Measurements from ENCODE around the gene GJC3.
"Not testable (repeated sequence)": the region's sequence is repeated elsewhere in the genome, so short reads cannot be mapped to it uniquely, and the experiment has no call there.

Gene GJC3, protein sequence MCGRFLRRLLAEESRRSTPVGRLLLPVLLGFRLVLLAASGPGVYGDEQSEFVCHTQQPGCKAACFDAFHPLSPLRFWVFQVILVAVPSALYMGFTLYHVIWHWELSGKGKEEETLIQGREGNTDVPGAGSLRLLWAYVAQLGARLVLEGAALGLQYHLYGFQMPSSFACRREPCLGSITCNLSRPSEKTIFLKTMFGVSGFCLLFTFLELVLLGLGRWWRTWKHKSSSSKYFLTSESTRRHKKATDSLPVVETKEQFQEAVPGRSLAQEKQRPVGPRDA

DNA sequence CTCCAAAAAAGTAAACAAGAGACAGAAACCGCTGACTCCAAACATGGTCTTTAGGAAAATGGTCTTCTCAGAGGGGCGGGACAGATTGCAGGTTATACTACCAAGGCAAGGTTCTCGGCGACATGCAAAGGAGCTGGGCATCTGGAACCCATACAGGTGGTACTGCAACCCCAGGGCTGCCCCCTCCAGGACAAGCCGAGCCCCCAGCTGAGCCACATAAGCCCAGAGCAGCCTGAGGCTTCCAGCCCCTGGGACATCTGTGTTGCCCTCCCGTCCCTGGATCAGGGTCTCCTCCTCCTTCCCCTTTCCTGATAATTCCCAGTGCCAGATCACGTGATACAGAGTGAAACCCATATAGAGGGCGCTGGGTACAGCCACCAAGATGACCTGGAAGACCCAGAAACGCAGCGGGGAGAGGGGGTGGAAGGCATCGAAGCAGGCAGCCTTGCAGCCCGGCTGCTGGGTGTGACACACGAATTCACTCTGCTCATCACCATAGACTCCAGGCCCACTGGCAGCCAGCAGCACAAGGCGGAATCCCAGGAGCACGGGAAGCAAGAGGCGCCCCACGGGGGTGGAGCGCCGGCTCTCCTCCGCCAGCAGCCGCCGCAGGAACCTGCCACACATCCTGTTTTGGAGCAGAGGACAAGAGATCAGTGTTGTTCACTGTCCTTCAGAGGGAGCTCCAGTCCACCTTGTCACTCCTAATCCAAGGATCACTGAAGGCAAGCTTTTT is at the start of gene GJC3:
Gene GJC3 (minus strand): TSS at position 627 of the 736 bp plus-strand sequence. CDS start 0 bp downstream, at position 627.
- in situ Hi-C loops (cut with MboI; ENCODE audit: low sequenced_read_pairs), result no loop called here

DNA sequence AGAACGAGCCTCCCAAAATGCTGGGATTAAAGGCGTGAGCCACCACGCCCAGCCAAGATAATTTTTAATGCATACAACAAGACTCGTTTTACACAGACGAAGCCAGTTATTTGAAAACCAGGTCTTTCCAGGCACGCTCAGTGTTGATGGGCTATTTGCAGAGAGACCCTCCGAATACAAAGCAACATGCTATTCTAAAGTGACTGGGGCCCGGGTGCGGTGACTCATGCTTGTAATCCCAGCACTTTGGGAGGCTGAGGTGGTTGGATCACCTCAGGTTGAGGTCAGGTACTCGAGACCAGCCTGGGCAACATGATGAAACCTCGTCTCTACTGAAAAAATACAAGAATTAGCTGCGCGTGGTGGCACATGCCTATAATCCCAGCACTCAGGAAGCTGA is 47.2 kb upstream of the GJC3 start:
- in situ Hi-C loops (cut with MboI; ENCODE audit: low sequenced_read_pairs), result no loop called here

DNA sequence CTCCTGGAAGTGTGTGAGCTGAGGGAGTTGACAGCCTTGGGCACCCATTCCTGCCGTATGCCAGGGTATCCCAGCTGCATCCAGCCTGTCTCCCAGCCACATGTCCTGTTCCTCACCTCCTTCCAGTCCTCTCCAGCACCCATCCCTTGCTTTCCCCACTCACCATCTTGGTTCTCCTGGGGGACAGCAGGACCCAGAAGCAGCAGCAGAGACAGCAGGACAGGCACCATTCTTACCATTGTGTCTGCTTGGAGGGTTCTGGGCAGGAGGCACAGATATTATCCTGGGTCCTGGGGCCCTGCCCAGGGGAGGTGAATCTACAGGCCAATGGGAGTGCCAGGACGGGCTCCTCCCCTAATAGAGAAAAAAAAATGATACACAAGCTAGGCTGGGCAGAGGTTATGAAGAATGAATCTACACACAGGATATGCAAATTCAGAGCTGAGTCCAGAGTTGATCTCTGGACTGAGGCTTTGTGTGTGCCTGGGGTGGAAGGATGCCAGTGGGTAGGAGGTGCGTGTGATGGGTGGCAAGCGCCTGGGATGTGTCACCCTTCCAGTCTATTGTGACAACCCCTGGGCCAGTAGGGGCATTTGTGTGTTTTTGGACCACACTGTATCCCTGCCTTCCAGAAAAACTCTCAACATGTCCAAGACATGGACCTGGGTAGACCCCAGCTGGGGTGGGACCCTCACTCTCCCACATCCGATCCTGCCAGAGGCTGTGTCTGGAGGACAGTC is 46.5 kb upstream of the GJC3 start, which contains the start of gene AZGP1:
Gene AZGP1 (minus strand): TSS at position 250 of the 740 bp plus-strand sequence. CDS start 11 bp downstream, at position 239.
- in situ Hi-C loops (cut with MboI; ENCODE audit: low sequenced_read_pairs), result no loop called here

DNA sequence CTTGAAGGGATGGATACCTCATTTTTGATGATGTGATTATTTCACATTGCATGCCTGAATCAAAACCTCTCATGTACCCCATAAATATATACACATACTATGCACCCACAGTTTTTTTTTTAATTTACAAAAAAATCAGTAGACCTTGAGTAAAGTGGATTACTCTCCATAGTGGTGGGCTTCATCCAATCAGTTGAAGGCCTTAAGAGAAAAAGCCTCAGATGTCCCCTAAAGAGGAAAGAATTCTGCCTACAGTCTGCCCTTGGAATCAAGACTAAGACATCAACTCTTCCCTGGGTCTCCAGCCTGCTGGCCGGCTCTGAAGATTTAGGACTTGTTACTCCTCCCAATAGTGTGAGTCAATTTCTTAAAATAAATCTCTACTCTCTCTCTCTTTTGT is 45.3 kb upstream of the GJC3 start:
- in situ Hi-C loops (cut with MboI; ENCODE audit: low sequenced_read_pairs), result no loop called here

DNA sequence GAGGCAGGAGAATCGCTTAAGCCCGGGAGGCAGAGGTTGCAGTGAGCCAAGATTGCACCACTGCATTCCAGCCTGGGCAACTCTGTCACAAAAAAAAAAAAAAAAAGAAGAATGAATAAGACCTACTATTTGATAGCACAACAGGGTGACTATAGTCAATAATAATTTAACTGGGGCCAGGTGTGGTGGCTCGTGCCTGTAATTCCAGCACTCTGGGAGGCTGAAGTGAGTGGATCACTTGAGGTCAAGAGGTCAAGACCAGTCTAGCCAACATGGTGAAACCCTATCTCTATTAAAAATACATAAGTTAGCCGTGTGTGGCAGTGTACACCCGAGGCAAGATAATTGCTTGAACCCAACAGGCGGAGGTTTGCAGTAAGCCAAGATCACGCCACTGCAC is 44.4 kb upstream of the GJC3 start:
- in situ Hi-C loops (cut with MboI; ENCODE audit: low sequenced_read_pairs), result not testable (repeated sequence)

DNA sequence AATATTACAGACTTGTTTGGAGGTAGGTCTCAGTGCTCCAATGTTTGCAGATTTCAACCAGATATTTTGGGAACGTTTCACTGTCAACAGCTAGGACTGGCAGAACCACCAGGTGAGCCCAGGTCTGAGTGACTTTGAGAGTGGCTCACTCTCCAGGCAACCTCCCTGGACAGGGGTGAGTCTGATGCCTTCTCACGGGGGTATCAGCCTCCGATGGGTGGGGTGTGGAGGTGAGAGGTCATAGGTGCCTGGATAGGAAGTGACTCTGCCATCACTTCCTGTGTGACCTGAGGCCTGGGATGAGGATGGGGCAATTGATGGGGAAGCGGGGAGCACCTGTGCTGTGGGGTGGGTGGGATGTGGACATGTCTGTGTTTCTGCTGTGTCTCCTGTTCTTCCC is 41.8 kb upstream of the GJC3 start:
- in situ Hi-C loops (cut with MboI; ENCODE audit: low sequenced_read_pairs), result no loop called here

DNA sequence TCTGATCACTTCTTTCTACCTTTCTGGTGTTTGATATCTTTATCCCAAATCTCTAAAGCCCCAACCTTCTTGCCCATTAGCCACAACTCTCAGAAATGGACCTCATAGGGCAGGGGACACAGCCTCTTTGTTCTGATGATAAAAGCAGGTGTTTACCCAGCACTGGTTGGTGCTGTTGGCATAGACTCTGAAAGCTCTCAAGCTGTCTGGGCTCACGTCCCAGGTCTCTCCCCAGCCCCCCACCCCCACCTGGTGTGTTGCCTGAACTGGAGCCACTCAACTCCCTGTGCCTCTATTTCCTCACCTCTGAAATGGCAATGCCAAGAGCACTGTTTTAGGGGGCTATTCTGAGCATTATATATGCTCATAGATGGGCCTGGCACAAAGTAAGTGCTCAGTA is 40.4 kb upstream of the GJC3 start:
- in situ Hi-C loops (cut with MboI; ENCODE audit: low sequenced_read_pairs), result not testable (repeated sequence)

DNA sequence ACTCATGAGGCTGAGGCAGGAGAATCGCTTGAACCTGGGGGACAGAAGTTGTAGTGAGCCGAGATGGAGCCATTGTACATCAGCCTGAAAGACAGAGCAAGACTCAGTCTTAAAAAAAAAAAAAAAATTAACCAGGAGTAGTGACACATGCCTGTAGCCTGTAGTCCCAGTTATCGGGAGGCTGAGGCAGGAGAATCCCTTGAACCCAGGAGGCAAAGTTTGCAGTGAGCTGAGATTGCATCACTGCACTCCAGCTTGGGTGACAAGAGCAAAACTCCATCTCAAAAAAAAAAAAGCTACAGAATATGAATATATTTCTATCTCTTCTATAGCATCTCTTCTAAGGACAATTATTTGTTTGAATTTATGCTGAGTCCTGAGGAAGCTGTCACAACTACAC is 39.9 kb upstream of the GJC3 start:
- in situ Hi-C loops (cut with MboI; ENCODE audit: low sequenced_read_pairs), result no loop called here

DNA sequence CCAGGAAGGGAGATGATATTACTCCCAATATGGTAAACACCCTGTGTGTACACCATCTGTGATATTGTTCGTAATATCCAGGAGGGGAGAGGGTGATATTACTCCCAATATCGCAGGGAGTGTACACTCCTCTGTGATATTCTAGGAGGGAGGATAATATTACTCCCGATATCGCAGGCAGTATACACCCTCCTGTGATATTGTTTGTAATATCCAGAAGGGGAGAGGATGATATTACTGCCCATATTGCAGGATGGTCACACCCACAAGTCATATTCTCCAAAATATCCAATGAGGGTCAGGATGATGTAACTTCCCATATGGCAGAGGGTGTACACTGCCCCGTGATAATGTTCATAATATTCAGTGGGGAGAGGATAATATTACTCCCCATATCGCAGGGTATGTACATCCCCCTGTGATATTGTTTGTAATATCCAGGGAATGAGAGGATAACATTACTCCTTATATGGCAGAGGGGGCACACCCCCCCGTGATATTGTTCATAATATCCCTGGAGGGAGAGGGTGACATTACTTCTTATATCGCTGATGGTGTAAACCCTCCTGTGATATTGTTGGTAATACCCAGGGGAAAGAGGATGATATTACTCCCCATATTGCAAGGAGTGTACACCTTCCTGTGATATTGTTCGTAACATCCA is 29.3 kb upstream of the GJC3 start:
- in situ Hi-C loops (cut with MboI; ENCODE audit: low sequenced_read_pairs), result no loop called here

DNA sequence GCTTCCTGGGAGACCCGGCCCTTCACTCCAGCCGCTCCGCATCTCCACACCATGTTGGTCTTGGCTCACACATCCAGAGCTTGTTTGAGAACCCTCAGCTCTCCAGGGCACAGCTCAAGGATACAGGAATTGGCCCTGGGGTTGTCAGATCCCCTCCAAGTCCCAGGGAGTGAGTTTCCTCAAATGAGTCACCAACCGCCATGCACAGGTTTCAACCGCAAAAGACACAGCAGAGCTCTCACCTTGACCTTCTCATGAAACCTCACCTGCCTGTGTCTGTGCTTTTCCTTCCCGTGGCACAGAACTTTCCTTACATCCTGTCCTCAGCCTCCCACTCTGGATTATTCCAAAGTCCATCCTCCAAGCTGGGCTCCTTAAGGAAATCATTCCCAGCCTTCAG is 25.8 kb upstream of the GJC3 start:
- in situ Hi-C loops (cut with MboI; ENCODE audit: low sequenced_read_pairs), result no loop called here

DNA sequence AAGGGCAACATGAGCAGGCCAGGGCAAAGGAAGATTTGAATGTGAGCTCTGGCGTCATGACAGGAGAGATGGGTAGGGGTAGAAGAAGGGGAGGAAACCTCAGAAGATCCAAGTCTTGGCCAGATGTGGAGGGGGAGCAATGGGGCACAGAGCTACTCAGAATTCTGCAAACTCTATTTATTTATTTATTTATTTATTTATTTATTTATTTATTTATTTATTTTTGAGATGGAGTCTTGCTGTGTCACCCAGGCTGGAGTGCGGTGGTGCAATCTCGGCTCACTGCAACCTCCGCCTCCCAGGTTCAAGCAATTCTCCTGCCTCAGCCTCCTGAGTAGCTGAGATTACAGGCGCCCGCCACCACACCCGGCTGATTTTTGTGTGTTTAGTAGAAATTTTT is 25.2 kb upstream of the GJC3 start:
- in situ Hi-C loops (cut with MboI; ENCODE audit: low sequenced_read_pairs), result not testable (repeated sequence)

DNA sequence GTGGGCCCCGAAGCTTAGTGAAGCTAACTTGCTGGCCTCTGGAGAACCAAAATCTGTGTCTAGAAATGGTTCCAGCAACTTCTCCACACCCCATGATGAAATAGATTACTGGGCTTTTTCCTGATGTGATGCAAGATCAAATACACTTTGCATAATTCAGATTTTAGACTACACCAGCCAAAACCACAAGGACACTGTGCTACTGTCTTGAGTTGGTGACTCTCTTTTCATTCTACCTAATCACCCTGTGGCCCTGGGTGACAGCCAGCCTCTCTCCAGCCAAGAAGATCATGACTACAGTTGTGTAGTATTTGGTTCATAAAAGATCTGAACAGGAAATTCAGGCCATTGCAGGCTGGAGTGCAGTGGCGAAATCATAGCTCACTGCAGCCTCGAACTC is 24.2 kb upstream of the GJC3 start:
- in situ Hi-C loops (cut with MboI; ENCODE audit: low sequenced_read_pairs), result no loop called here

DNA sequence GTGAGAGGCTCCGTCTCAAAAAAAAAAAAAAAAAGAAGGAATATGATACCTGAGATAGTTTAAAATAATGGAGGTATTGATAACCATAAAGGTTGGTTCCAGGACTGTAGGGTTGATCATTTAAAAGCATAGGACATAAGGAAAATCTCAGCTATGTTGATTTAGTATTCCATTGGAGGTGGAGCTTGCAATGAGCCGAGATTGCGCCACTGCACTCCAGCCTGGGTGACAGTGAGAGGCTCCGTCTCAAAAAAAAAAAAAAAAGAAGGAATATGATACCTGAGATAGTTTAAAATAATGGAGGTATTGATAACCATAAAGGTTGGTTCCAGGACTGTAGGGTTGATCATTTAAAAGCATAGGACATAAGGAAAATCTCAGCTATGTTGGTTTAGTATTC is 23.2 kb upstream of the GJC3 start:
- in situ Hi-C loops (cut with MboI; ENCODE audit: low sequenced_read_pairs), result not testable (repeated sequence)

DNA sequence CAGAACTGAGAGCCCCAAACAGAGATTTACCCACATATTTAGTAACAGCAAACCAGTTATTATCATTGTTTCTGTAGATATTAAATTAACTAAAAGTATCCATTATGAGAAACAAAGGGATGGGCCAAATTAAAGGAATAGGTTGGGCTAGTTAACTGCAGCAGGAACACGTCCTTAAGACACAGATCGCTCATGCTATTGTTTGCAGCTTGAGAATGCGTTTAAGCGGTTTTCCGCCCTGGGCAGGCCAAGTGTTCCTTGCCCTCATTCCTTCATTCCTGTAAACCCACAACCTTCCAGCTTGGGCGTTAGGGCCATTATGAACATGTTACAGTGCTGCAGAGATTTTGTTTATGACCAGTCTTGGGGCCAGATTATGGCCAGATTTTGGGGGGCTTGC is 21.4 kb upstream of the GJC3 start:
- in situ Hi-C loops (cut with MboI; ENCODE audit: low sequenced_read_pairs), result not testable (repeated sequence)

DNA sequence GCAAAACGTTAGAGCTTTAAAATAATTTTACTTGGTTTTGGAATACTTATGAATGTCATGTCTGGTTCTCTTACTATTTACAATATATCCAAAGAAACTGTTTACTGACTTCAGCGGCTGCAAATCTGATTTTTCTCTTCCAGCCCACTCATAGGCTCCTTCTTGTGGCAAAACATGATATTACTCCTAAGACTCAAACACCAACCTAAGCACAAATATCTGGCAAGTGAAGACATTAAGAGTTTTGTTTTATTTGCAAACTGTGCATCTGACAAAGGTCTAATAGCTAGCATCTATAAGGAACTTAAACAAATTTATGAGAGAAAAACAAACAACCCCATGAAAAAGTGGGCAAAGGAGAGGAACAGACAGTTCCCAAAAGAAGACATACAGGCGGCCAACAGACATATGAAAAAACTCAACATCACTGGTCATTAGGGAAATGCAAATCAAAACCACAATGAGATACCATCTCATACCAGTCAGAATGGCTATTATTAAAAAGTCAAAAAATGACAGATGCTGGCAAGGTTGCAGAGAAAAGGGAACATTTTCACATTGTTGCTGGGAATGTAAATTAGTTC is 20.3 kb upstream of the GJC3 start:
- in situ Hi-C loops (cut with MboI; ENCODE audit: low sequenced_read_pairs), result no loop called here

DNA sequence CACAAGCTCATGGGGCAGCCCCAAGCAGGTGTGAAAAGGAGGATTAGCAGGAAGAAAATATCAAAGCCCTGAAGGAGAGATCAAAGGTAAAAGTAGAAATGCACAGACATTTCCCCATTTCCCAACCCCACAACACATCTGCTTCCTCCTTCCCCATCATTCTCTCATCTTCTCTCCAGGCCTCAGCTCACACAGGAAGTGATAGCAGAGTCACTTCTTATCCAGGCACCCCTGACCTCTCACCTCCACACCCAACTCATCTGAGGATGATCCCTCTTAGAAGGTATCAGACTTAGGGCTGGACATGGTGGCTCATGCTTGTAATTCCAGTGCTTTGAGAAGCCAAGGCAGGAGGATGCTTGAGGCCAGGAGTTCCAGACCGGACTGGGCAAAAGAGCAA is 18.2 kb upstream of the GJC3 start:
- in situ Hi-C loops (cut with MboI; ENCODE audit: low sequenced_read_pairs), result no loop called here

DNA sequence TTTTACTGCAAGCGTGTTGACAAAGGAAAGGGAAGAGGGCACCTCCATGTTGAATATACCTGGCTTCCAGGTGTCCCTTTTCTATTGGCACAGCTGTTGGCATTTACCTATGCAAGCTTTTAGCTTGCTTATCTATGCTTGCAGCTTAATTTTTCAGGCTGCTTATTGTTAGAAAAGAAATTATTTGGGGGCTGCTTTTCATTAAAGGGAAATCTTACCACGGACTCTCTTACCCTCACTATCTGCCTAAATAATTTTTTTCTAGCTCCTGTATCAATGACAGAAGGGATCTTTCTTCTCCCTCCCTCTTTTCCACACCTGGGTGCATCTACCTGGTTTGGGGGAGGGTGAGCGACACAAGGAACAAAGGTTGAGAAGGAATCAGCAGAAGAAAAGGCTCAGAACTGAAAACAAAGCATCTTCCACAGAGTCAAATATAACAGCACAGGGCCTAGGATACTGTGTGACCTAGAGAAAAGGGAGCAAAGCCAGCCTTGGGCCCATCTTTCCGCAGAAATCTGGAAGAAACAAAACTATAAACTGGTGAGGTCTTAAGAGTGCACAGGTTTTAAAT is 15.2 kb upstream of the GJC3 start:
- in situ Hi-C loops (cut with MboI; ENCODE audit: low sequenced_read_pairs), result no loop called here

DNA sequence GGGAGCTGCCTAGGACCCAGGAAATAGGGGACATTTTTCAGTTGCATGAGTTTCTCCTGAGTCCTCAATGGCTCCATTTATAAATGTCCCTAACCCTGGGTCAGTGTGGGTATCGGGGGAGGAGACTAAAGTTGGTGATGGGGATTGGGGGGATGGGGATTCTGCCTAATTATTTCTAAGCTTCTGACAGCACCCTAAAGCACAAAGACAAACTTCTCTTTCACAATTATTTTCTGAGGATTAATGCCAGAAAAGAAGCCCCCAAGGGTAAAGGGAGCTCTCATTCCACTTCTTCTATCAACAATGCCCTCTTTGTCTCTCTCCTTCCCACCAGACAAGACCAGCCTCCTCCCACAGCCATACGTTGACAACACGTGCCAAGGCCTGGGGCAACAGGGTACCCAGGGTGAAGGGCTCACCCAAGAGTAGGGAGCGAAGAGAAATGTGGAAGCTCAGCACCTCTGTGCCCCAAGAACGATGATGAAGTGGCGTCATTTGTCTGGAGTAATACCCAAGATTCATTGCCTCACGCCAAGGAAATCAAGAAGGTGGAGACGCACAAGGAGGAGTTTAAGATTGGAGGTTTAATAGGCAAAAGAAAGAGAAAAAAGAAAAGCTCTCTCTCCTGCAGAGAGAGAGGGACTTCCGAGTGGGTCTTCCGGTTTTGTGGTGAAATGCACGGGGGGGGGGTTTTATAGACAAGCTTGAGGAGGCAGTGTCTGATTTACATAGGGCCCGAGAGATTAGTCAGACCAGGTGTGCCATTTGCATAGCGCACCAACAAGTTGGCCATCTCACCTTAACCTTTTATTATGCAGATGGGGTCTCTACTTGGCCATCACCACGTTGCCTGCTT is 14.4 kb upstream of the GJC3 start:
- in situ Hi-C loops (cut with MboI; ENCODE audit: low sequenced_read_pairs), result no loop called here

DNA sequence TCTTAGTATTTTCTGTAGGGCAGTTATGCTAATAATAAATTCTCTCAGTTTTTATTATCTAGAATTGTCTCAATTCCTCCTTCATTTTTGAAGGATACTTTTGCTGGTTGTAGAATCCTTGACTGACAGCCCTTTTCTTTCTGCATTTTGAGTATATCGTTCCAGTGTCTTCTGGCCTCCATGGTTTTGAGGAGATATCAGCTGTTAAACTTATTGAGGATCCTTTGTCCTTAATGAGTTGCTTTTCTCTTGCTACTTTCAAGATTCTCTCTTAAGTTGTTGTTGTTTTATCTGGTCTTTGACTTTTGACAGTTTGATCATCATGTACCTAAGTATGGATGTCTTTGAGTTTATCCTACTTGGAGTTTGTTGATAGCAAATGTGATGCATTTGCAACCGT is 8.9 kb upstream of the GJC3 start:
- in situ Hi-C loops (cut with MboI; ENCODE audit: low sequenced_read_pairs), result no loop called here

DNA sequence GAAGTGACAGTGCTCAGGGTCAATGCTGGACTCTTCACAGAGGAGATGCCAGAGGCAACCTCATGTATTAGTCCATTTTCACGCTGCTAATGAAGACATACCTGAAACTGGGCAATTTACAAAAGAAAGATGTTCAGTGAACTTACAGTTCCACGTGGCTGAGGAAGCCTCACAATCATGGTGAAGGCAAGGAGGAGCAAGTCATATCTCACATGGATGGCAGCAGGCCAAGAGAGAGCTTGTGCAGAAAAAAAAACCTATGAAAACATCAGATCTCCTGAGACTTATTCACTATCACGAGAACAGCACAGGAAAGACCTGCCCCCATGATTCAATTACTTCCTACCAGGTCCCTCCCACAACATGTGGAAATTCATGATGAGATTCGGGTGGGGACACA is 5.6 kb upstream of the GJC3 start:
- in situ Hi-C loops (cut with MboI; ENCODE audit: low sequenced_read_pairs), result not testable (repeated sequence)

Data from hTERT RPE-1 (cell line).